Endometrium (tissue), 2 donors: ENCODE data around the gene H2BW2.
"Not testable (repeated sequence)": the region's sequence is repeated elsewhere in the genome, so short reads cannot be mapped to it uniquely, and the experiment has no call there.

Experiments used
- FAIRE-seq: peaks from 2 replicates; lab custom pipeline; 2012; peaks lifted over from hg19 to GRCh38; lab: Jason Lieb, UNC
- donor health status: control.
- donor health status: control.

H2BW2 gene

GRCh38 chrX:104039689-104040505 lies at the start of gene H2BW2:
TSS of gene H2BW2 (plus strand) at chrX:104039956. CDS start at chrX:104039995, 39 bp downstream.
- no peak for FAIRE-seq

GRCh38 chrX:103999234-103999633 lies 40.5 kb upstream of the H2BW2 start:
- no peak for FAIRE-seq

- FAIRE-seq = no peak
Observed at GRCh38 chrX:104008831-104009230, 30.9 kb upstream of the H2BW2 start.

GRCh38 chrX:104013158-104013557 lies 26.6 kb upstream of the H2BW2 start:
- FAIRE-seq = no peak

- no peak for FAIRE-seq
Observed at GRCh38 chrX:104013606-104014005, 26.1 kb upstream of the H2BW2 start, which contains the start of gene H2BW1. TSS of gene H2BW1 (minus strand) at chrX:104013708. CDS start at chrX:104013576, 132 bp downstream.

- FAIRE-seq = not testable (repeated sequence)
Observed at GRCh38 chrX:104015576-104015975, 24.2 kb upstream of the H2BW2 start.

GRCh38 chrX:104018126-104018525 lies 21.6 kb upstream of the H2BW2 start:
- no peak for FAIRE-seq

GRCh38 chrX:104041003-104041402 lies 1.2 kb downstream of the H2BW2 start:
- FAIRE-seq = no peak

- no peak for FAIRE-seq
Observed at GRCh38 chrX:104045642-104046041, 5.9 kb downstream of the H2BW2 start.

GRCh38 chrX:104047171-104047570 lies 7.4 kb downstream of the H2BW2 start:
- FAIRE-seq = no peak

GRCh38 chrX:104054956-104055355 lies 15.2 kb downstream of the H2BW2 start:
- not testable (repeated sequence) for FAIRE-seq

GRCh38 chrX:104062636-104063035 lies 22.9 kb downstream of the H2BW2 start:
- FAIRE-seq = not testable (repeated sequence)

GRCh38 chrX:104075778-104076445 lies 36.2 kb downstream of the H2BW2 start, which contains the start of gene TMSB15C:
TSS of gene TMSB15C (minus strand) at chrX:104076236.
- FAIRE-seq = not testable (repeated sequence)

- FAIRE-seq = not testable (repeated sequence)
Observed at GRCh38 chrX:104077854-104078253, 38.1 kb downstream of the H2BW2 start.

- FAIRE-seq = no peak
Observed at GRCh38 chrX:104084063-104084462, 44.3 kb downstream of the H2BW2 start.

- FAIRE-seq = no peak
Observed at GRCh38 chrX:104084534-104085277, 45.0 kb downstream of the H2BW2 start.

- no peak for FAIRE-seq
Observed at GRCh38 chrX:104085477-104085876, 45.7 kb downstream of the H2BW2 start.

- FAIRE-seq = no peak
Observed at GRCh38 chrX:104085919-104086318, 46.2 kb downstream of the H2BW2 start.
